ENCODE results near the gene HAVCR2. TPM values are rescaled to one million over a fixed set of nuclear protein-coding genes. Genes with fewer than 3 reads are reported as not detected.
"Not testable (repeated sequence)": the region's sequence is repeated elsewhere in the genome, so short reads cannot be mapped to it uniquely, and the experiment has no call there.

The HAVCR2 gene
- total RNA-seq, 1 donor from 2014 or later: 45.9 TPM

DNA sequence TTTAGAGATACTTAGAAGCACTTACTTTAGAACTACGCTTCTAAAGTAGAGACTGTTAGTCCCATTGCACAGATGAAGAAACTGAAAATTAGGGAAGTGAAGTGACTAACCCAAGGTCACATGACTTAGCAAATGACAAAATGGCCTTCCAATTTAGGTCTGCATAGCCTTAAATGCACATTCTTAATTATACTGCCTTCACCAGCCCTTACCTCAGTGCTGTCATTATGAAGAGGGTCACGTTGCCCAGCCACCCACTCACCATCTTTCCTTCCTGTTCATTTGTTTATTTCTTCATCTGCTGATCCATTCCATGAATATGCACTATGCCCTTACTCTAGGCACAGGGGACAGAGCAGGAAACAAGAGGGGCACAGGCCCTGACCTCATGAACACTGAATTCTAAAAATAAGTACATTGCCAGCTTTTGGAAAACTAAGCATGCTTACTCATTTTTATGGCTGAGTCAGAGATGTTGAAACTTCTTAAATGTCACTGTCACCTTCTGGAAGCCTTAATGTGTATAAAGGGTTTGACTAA, 8.6 kb downstream of the HAVCR2 start:
- intact Hi-C loops (cut with micrococcal nuclease): no loop called here

DNA sequence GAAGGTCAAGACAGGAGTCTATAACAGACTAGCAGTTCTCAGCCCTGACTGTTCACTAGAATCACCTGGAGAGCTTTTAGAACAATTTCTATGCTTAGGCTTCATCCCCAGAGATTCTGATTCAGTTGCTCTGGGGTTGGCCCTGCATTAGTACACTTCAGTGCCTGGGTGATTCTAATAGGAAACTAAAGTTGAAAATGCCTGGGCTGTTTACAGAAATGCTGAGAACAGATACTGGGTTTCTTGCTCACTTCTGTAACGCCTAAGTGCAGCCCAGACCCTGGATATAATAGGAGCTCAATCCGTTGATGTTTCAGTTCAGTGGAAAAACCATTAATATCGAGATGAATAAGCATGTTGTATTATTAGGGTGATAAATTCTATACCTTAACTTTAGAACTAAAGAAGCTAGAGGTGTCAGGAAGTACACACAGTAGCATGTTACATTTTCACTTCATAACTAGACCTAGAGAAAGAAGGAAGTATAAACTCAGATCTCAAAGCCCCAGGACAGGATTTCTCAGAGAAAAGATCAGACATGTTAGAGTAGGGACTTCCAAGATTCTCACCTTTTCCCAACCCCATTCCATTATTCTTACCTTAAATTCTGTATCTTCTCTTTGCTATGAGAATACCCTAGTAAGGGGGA, 20.4 kb downstream of the HAVCR2 start:
- intact Hi-C loops (cut with micrococcal nuclease): no loop called here

DNA sequence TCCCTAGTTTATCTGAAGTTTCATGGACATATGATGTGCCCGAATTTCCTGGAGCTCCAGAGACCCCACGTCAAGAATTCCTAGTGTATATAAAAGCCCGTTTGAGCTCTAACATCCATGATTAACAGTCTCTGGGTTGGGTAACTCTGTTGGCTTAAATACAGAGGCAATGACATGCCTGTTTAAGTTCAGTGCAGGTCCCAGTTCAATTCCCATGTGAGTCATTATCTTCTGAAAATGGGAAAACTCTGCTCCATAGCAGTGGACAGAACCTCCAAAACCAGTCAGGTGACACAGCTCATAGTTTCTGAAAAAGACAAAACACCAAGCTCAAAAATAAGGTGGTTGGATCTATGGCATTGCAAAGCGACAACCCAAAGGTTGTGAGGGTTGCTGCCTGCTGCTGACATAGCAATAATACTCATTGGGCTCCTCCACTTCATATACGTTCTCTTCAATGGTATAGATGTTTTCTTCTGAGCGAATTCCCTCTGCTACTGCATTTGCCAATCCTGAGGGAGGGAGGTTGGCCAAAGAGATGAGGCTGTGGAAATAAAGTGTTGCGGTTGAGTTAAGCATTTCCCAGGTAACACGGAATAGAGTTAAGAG, 22.0 kb downstream of the HAVCR2 start:
- intact Hi-C loops (cut with micrococcal nuclease): no loop called here

DNA sequence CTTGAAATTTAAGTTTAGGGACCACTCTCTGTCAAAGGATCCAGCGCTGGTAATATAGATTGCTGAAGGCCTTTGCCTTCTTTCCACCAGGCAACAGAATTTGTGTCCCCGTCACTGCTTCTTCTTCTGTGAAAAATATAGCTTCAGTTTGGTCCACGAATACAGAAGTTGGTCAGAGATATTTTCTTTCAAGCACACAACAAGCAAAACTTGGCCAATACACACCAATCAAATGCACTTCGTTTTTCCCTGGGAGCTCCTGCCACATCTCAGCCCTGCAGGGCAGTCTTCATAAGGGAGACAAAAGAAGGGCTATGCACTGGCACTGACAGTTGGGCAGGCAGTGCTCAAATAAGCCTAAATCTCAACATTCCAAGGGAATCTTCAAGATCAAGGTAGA, 22.9 kb downstream of the HAVCR2 start:
- intact Hi-C loops (cut with micrococcal nuclease): no loop called here

DNA sequence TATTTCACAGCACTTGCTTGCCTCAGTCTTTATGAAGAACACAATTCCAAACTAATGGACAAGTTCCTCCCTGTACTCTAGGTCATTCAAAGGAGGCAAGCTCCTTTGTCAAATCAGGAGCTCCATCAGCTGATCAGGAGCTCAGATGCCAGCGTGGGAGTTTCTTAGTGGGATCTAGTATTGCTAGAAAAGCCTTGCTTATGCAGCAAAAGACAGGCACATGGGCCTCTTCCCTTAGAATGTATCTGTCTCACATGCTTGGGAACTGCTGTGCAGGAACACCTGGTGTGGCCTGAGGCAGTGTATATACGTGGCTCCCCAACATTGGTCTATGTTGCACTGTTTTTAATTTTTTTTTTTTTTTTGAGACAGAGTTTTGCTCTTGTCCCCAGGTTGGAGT, 28.6 kb downstream of the HAVCR2 start:
- intact Hi-C loops (cut with micrococcal nuclease): no loop called here

DNA sequence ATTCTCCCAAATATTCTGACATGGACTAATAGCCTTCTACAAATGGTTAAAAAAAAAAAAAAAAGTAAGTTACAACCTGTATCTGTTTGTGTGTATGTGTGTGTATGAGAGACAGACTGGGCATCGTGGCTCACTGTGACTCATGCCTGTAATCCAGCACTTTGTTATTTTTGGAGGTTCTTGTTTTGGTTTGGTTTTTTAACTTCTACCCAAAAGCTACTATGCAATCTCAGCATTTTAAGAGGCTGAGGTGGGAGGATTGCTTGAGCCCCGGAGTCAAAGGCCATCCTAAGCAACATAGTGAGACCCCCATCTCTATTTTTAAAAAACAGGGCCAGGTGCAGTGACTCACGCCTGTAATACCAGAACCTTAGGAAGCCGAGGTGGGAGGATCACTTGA, 32.3 kb downstream of the HAVCR2 start:
- intact Hi-C loops (cut with micrococcal nuclease): loop anchor here (1.0 to 5.0 kb wide), 2 partner anchors 51 to 66 kb away; partner anchors contain the start of gene MED7

DNA sequence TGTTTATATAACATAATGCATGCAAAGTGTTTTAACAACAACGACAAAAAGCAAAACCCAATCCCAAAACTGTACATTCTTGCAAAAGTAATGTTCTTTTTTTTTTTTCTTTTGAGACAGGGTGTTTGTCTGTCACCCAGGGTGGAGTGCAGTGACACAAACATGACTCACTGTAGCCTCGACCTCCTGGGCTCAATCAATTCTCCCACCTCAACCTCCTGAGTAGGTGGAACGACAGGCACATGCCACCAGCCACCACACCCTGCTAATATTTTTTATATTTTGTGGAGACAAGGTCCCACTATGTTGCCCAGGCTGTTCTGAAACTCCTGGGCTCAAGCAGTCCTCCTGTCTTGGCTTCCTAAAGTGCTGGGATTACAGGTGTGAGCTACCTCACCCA, 36.3 kb downstream of the HAVCR2 start:
- intact Hi-C loops (cut with micrococcal nuclease): no loop called here

DNA sequence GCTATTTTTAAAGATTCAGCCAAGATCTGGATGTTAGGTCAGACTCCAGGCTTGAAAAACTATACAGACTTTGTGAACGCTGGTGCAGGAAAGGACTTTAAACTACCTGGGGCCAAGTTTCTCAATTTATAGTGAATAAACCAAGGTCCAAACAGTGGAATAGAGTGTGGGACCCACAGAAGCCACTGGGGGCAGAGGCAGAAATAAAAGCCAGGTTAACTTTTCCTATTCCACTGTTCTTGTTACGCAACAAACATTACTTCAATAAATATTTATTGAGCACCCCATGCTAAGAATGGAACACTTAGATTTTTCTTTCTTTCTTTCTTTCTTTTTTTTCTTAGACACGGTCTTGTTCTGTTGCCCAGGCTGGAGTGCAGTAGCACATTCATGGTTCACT, 38.9 kb downstream of the HAVCR2 start:
- intact Hi-C loops (cut with micrococcal nuclease): no loop called here

DNA sequence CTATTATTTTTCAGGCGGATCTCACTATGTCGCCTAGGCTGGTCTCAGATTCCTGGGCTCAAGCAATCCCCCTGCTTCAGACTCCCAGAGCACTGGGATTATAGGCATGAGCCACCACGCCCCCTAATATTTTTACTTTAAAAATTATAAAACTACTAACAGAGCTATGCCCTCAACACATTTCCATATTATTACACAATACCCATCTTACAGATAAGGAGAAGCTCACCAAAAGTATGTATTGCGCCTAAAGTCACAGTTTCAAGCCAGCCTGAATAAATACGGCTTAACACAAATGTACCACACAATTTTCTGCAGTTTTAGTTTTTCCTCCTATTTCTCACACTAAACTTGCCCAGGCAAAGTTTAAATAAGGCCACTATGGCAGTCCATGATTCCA, 40.1 kb downstream of the HAVCR2 start:
- intact Hi-C loops (cut with micrococcal nuclease): no loop called here

DNA sequence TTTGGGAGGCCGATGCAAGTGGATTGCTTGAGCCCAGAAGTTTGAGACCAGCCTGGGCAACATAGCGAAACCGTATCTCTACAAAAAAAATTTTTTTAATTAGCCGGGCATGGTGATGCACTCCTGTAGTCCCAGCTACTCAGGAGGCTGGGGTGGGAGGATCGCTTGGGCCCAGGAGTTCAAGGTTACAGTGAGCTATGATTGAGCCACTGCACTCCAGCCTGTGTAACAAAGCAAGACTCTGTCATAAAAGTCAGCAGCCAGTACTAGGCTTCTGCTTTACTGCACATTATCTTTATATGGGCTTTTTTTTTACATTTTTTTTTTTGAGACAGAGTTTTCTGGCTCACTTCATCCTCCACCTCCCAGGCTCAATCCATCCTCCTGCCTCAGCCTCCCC, 40.5 kb downstream of the HAVCR2 start:
- intact Hi-C loops (cut with micrococcal nuclease): no loop called here

DNA sequence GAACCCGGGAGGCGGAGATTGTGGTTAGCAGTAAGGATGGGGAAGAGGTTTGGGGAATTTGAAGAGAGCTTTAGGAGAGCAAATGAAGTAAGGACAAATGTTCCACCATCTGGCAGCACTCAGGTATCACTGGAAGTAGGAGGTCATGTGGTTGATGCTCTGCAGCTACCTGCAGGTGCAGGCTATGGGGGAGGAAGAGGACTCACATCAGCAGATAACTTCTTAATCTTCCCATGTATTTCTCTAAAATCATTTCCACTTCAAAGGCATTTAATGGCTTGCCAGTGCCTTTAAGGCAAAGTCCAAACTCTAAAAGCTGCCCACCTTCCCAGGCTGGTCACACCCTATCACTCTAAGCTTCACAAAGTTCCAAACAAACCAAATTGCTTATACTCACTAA, 41.8 kb downstream of the HAVCR2 start:
- intact Hi-C loops (cut with micrococcal nuclease): no loop called here

DNA sequence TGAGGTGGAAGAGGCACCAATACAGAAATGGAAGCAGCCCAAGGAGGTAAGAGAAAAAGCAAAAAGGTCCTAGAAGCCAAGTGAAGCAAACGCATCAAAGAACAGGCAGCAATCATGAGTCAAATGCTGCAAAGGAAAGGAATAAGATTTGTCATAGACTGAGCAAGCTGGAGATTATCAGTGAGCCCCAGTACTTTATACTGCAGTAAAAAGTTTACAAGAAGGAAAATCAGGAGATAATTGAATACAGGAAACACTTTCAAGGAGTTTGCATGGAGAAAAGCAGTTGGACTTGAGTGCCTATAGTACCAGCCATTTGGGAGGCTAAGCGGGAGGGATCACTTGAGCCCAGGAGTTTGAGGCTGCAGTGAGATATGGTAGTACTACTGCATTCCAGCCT, 42.8 kb downstream of the HAVCR2 start:
- intact Hi-C loops (cut with micrococcal nuclease): no loop called here

DNA sequence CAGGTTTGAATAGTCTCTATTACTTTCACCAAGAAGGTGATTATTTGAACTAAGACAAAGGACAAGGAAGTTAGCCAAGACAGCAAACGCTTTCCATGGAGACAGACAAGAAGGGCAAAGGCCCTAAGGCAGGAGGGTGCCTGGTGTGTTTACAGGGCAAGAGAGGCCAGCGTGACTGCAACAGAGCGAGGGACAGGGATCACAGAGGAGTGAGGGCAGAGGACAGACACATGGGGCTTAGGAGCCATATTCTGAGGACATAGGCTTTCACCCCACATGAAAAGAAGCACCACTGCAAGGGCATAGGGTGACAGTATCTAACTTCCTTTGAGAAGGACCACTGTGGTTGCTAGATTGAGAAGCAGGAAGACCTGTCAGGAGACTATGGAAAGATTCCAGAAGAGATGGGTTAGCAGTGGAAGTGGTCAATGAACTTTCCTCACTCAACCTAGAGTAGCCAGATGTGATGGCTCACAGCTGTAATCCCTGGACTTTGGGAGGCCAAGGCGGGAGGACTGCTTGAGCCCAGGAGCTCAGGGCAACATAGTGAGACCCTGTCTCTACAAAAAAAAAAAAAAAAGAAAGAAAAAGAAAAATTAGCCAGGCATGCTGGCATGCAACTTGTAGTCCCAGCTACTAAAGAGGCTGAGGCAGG, 44.9 kb downstream of the HAVCR2 start:
- intact Hi-C loops (cut with micrococcal nuclease): no loop called here

DNA sequence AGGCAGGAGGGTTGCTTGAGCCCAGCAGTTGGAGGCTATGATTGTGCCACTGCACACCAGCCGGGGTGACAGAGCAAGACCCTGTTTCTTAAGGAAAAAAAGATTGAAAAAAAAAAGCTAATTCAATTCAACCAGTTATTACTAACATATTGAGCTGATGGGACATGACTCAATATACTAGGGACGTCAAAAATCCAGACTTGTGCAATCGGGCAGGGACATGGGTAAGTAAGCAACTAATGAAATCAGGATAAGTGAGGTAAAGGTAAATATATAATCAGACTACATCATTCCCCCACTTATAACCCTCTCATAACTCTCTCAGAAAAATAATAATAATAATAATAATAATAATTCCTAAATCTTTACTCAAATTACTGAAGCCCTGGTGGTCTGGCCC, 49.0 kb downstream of the HAVCR2 start:
- intact Hi-C loops (cut with micrococcal nuclease): no loop called here

DNA sequence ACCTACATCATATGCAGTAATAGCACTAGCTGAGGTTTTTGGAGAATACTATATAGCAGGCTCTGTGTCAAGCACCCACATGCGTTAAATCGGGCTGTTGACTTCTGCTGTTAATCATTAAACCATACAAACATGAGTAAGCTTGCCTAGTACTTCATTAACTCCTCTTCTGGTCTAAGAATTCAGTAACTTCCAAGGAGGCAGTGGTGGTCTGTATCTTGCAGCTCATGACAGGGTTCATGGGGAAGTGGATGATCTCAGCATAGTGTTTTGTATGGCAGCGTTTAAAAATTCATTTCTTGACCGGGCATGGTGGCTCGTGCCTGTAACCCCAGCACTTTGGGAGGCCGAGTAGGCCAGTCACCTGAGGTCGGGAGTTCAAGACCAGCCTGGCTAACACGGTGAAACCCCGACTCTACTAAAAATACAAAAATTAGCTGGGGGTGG, 49.7 kb downstream of the HAVCR2 start, which contains the start of gene HAVCR1:
TSS of gene HAVCR1 (minus strand) at position 24 of the 447 bp plus-strand sequence. CDS start 1,173 bp downstream, outside the sequence.
- intact Hi-C loops (cut with micrococcal nuclease): no loop called here

DNA sequence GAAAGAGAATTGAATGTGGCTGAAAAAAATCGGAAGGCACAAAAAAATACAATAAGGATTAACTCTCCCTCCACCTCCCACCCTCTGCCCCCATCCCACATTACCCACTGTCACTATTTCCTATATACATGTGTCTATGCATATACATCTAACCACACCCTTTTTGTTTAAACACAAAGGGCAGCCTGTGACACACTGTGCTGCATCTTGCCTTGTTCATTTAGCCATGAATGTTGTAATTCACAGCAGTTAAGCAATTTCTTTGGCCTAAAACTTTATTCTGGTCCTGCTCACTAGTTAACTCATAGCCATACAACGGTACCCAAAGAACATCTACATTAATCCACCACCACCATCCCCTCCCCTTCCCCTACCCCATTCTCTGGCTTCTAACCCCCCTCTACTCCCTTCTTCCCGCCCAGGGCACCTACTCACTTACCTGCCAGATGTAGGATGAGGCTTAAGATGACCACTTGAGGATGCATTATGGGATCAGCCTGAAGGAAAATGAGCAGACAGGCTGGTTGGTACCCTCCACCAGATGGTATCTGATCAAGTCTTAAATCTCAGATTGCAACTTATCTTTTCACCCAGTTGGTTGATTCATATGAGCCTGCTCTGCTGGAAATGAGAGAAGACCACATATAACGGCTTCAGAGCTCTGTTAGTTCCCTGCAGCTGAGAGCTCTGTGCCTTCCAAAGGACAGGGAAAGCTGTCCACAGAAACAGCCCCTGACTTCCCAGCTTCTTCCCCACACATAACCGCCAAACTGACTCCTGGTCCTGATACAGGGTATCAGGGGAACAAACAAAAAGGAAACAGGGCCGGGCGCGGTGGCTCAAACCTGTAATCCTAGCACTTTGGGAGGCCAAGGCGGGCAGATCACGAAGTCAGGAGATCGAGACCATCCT, 51.1 kb downstream of the HAVCR2 start:
- intact Hi-C loops (cut with micrococcal nuclease): no loop called here

DNA sequence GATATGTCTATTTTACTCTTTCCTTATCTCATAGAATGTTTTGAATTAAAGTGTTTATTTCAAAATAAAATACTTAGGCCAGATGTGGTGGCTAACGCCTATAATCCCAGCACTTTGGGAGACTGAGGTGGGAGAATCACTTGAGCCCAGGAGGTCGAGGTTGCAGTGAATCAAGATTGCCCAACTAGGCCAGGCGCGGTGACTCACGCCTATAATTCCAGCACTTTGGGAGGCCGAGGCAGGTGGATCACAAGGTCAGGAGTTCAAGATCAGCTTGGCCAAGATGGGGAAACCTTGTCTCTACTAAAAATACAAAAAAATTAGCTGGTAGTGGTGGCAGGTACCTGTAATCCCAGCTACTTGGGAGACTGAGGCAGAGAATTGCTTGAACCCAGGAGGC, 52.0 kb downstream of the HAVCR2 start:
- intact Hi-C loops (cut with micrococcal nuclease): not testable (repeated sequence)

DNA sequence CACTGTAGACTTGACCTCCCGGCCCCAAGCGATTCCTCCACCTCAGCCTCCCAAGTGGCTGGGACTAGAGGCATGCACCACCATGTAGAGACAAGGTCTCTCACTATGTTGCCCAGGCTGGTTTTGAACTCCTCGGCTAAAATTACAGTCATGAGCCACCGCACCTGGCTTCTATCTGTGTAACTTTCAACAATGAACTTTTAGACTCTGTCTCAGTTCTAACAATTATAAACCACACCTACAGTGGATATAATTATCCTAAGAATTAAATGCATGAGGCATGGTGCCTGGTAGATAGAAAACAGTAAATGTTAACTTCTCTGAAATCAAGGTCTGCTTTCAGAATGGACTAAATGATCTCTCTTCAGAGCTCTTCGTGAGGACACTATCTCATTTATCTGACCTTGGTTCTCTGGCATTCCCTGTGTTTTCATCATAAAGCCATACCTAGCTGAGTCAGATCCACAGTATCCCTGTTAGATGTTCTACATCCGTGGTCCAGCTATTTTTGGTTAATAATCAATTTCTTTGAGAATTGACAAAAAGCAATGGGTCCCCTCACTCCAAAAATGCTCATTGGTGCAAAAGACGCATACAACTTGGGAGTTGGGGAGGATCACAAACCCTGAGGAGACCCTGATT, 57.1 kb downstream of the HAVCR2 start:
- intact Hi-C loops (cut with micrococcal nuclease): no loop called here

DNA sequence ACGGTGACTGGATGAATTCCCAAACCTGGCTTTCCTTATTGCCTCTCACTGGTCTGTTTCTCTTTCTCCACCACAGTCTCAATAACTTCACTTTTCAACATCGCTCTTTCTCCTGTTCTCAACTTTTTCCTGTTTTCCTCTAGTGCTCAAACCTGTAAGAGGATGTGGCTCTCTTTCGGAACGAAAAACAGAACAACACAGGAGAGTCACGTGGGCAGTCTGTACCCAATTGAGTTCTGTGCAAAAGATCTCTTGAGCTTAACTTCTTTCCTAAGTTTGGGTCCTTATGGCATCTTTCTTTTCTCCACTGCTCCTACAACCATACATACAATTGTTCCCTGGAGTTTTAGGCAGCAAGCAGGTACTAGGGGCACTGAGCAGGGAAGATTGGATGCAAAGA, 58.8 kb downstream of the HAVCR2 start:
- intact Hi-C loops (cut with micrococcal nuclease): no loop called here

DNA sequence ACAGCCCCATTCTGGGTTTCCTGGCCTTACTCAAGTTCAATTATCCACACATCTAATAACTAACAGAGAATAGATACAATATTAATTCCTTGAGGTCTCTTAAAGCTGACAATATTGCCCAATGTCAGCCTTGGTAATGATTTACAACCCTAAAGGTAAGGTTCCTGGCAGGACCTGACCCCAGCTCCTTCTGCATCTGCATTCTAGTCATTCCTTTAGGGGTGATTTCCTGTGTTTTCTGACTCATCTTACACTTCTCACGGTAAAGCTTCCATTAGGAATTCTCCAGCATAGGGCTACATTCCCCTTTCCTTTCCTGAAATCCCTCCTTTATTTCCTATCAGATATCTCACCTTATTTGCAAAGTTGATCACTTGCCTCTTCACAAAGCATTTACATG, 59.2 kb downstream of the HAVCR2 start:
- intact Hi-C loops (cut with micrococcal nuclease): no loop called here

DNA sequence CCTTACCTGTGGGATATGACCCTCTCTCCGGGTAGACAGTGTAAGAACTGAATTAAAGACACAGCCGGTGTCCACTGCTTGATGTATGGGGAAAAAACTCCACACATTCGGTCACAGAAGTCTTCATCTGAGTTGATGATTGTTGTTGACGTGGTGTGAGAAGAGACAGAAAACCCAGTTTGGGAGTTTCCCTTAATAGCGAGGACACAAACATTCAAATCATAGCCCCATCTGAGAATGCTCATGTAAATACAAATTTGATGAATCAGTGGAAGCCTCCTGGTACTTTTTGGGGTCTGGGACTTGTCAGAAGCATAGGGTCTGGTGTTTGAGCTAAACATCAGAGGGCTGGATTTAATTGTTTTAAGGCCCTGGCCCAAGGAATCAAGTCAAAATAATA, 60.9 kb downstream of the HAVCR2 start:
- intact Hi-C loops (cut with micrococcal nuclease): no loop called here
